ENCODE results near the gene INPP5A. TPM values are rescaled to one million over a fixed set of nuclear protein-coding genes. Genes with fewer than 3 reads are reported as not detected.
"Not testable (repeated sequence)": the region's sequence is repeated elsewhere in the genome, so short reads cannot be mapped to it uniquely, and the experiment has no call there.

INPP5A gene
- total RNA-seq, 4 donors from 2014 or later: 34.8 to 80.8 (median 52.8) TPM

DNA sequence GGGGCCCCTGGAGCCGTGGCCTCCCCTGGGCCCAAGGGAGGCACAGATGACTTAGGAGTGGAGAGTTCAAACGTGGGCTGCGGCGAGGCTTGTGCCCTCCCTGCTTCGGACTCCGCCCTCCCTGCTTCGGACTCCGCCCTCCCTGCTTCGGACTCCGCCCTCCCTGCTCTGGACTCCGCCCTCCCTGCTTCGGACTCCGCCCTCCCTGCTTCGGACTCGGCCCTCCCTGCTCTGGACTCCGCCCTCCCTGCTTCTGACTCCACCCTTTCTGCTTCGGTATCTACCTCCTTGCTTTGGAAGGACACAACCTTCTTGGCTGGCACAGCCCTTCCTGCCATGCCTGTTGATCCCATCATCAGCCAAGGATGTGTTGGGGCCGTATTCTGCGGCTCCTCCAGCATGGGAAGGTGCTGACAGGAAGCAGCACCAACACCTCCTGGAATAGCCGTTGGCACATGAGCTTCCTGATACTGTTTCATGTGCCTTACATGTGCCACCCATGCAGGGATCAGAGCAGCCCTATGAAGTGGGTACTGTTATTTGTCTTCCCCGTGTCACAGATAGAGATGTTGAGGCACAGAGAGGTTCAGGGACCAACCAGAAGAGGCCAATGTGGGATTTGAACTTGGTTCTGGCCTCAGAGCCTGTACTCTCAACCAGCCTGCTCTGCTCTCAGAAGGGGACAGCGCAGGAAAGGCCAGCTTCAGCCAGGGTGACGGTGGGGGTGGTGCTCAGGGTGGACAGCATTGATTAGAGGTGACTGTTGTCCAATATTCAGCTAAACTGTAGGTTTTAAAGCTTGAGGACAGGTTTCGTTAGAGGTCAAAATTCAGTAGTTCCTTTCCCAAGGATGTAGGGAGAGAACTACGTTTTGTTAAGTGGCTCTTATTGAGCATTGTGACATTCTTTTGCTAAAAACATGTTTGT is 133.9 kb downstream of the INPP5A start:
- no peak for DNase-seq
- Histone ChIP-seq H3K4me3 (no peak overlapping the region), H3K36me3 (no peaks in the 10 kb centered on the region), H3K4me1 (no peaks in the 10 kb centered on the region), H3K27me3 (no peaks in the 10 kb centered on the region), H3K27ac (no peak overlapping the region), H3K9me3 (no peaks in the 10 kb centered on the region)
- TF ChIP-seq CTCF (IDR thresholded peaks at IDR 0.05): no peak
- no peak for TF ChIP-seq POLR2A (IDR thresholded peaks at IDR 0.05)
- TF ChIP-seq EP300 (IDR thresholded peaks at IDR 0.05; ENCODE audit: low read depth): no peak
- TF ChIP-seq POLR2AphosphoS5 (IDR thresholded peaks at IDR 0.05): no peak
- in situ Hi-C loops (cut with MboI; ENCODE audit: low pct_ligation_motif_present in 1 of 4, low pct_unique_long_range_greater_than_20kb in 1 of 4, low sequenced_read_pairs in 3 of 4): no loop called here
- intact Hi-C loops (cut with DNase I; ENCODE audit: low total_unique reads): no loop called here
- 92 to 99% methylated on average over 17 to 25 of the region's 25 CpGs for WGBS, 2 donors (ENCODE audit: low coverage in 1 of 2)

DNA sequence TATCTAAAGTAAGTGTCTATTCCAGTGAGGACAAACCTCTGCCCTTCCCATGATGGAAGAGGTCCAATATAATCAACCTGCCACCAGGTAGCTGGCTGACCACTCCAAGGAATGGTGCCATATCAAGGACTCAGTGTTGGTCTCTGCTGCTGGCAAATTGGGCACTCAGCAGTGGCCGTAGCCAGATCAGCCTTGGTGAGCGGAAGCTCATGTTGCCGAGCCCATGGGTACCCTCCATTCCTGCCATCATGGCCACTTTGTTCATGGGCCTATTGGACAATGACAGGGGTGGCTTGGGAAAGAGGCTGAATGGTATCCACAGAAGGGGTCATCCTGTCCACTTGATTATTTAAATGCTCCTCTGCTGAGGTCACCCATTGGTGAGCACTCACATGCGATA is 136.2 kb downstream of the INPP5A start:
- H3K27me3 ChIP-seq; H3K27ac ChIP-seq; intact Hi-C loops (cut with DNase I; ENCODE audit: low total_unique reads); H3K4me3 ChIP-seq; H3K36me3 ChIP-seq; DNase-seq; in situ Hi-C loops (cut with MboI; ENCODE audit: low pct_ligation_motif_present in 1 of 4, low pct_unique_long_range_greater_than_20kb in 1 of 4, low sequenced_read_pairs in 3 of 4); H3K4me1 ChIP-seq; H3K9me3 ChIP-seq: not testable (repeated sequence)
- 95% methylated on average over 4 of the region's 4 CpGs; no CpG with 5 or more reads in 1 of the 2 donors for WGBS, 2 donors (ENCODE audit: low coverage in 1 of 2)

- Histone ChIP-seq H3K36me3 (no peaks in the 10 kb centered on the region), H3K27me3 (no peaks in the 10 kb centered on the region), H3K27ac (no peak overlapping the region), H3K4me3 (no peak overlapping the region), H3K9me3 (no peaks in the 10 kb centered on the region), H3K4me1 (no peaks in the 10 kb centered on the region)
- 91 to 100% methylated on average over 5 to 9 of the region's 9 CpGs for WGBS, 2 donors (ENCODE audit: low coverage in 1 of 2)
- intact Hi-C loops (cut with DNase I; ENCODE audit: low total_unique reads): no loop called here
- no peak for TF ChIP-seq EP300 (IDR thresholded peaks at IDR 0.05; ENCODE audit: low read depth)
- TF ChIP-seq POLR2A (IDR thresholded peaks at IDR 0.05): no peak
- no peak for TF ChIP-seq CTCF (IDR thresholded peaks at IDR 0.05)
- TF ChIP-seq POLR2AphosphoS5 (IDR thresholded peaks at IDR 0.05): no peak
- no peak for DNase-seq
- in situ Hi-C loops (cut with MboI; ENCODE audit: low pct_ligation_motif_present in 1 of 4, low pct_unique_long_range_greater_than_20kb in 1 of 4, low sequenced_read_pairs in 3 of 4): no loop called here
These were observed 136.7 kb downstream of the INPP5A start for GRCh38 chr10:132674311-132674710.

DNA sequence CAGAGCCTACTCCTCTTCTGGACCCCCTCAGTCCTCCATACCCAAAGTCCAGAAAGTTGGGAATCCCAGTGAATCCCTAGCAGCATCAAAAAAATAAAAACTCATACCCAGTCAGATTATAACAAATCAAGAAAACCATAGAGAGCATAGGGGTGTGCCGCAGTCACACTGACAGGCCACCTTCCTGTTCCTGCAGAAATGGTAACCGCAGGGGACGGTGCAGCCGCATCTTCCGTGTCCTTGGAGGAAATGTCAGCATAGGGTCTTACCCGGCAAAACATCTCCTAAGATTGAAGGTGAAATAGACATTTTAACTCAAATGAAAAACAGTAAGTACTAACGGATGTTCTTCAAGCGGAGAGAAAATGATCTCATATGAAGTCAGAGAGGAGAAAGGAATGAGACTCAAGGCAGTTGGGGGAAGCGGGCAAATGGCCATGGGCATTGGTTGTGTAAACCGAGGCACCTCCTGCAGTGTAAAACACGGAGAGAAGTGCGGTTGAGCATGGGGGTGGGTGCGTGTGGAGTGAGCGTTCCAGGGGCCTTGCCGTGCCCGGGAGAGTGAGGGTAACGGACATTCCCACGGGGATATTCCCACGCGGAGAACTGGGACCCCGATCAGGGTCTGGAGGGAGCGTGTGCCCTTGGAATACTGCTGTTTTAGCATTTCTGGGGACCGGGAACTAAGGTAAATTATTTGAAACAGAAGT is 137.6 kb downstream of the INPP5A start:
- WGBS, 2 donors (ENCODE audit: low coverage in 1 of 2): 94 to 95% methylated on average over 21 to 23 of the region's 23 CpGs
- Histone ChIP-seq H3K36me3 (no peaks in the 10 kb centered on the region), H3K4me3 (no peak overlapping the region), H3K4me1 (no peaks in the 10 kb centered on the region), H3K27me3 (no peaks in the 10 kb centered on the region), H3K9me3 (no peaks in the 10 kb centered on the region), H3K27ac (no peak overlapping the region)
- DNase-seq: no peak
- intact Hi-C loops (cut with DNase I; ENCODE audit: low total_unique reads): no loop called here
- TF ChIP-seq POLR2A (IDR thresholded peaks at IDR 0.05) (no peak), CTCF (IDR thresholded peaks at IDR 0.05) (no peak), POLR2AphosphoS5 (IDR thresholded peaks at IDR 0.05) (no peak), EP300 (IDR thresholded peaks at IDR 0.05; ENCODE audit: low read depth) (no peak)
- in situ Hi-C loops (cut with MboI; ENCODE audit: low pct_ligation_motif_present in 1 of 4, low pct_unique_long_range_greater_than_20kb in 1 of 4, low sequenced_read_pairs in 3 of 4): no loop called here

All from transverse colon (tissue), 4 donors.